ENCODE results near the gene U2AF1. TPM values are rescaled to one million over a fixed set of nuclear protein-coding genes. Genes with fewer than 3 reads are reported as not detected.
"Not testable (repeated sequence)": the region's sequence is repeated elsewhere in the genome, so short reads cannot be mapped to it uniquely, and the experiment has no call there.

U2AF1 gene
- 12.7 and 15.2 TPM in 2 replicates for total RNA-seq
- polyA plus RNA-seq: 37.4 and 40.1 TPM in 2 replicates
- polyA plus RNA-seq (2012): 52.1 and 55.4 TPM in 2 replicates
- 13.5 and 29.0 TPM in 2 replicates for polyA minus RNA-seq (ENCODE audit: low replicate concordance)

- not testable (repeated sequence) for H3K4me2 ChIP-seq (ENCODE audit: extremely low read depth, insufficient read depth, low read length); H3K9me3 ChIP-seq (ENCODE audit: control insufficient read depth, insufficient read depth, low read depth, low read length); H4K20me1 ChIP-seq (ENCODE audit: control insufficient read depth, extremely low read depth, insufficient read depth, low read length); H3K79me2 ChIP-seq (ENCODE audit: control insufficient read depth, insufficient read depth, low read length); H3K27me3 ChIP-seq (ENCODE audit: control insufficient read depth, insufficient read depth, low read length); H3K4me1 ChIP-seq (ENCODE audit: control insufficient read depth, extremely low read depth, insufficient read depth, low read length); H3K36me3 ChIP-seq (ENCODE audit: control insufficient read depth, insufficient read depth, low read length); H2AFZ ChIP-seq (ENCODE audit: low read length)
- peak within 1 kb of the TSS; percentile 58 for H3K9ac ChIP-seq (ENCODE audit: insufficient read depth, low read length)
- DNase-seq (ENCODE audit: low read depth in 2 of 2): peak in 1 of 2 donors; percentile 6
- H3K27ac ChIP-seq (ENCODE audit: insufficient read depth, low read length): peak within 1 kb of the TSS; percentile 51
- peak within 1 kb of the TSS in 3 of 4 experiments; percentile 17 to 51 (median 42) for H3K4me3 ChIP-seq (replicated peaks in 1 of 4; ENCODE audit: control extremely low read depth in 1 of 4, insufficient read depth in 1 of 4, low read depth in 3 of 4, low read length in 4 of 4)
Measured at GRCh38 chr21:43106965-43107793, at the start of gene U2AF1. U2AF1 (minus strand) TSS chr21:43107570; CDS start chr21:43107494, 76 bp downstream.

GRCh38 chr21:43153601-43154000 lies 46.2 kb upstream of the U2AF1 start:
- H3K27ac ChIP-seq (ENCODE audit: insufficient read depth, low read length); H3K4me1 ChIP-seq (ENCODE audit: control insufficient read depth, extremely low read depth, insufficient read depth, low read length); H3K9me3 ChIP-seq (ENCODE audit: control insufficient read depth, insufficient read depth, low read depth, low read length); H3K4me2 ChIP-seq (ENCODE audit: extremely low read depth, insufficient read depth, low read length); DNase-seq (ENCODE audit: low read depth in 2 of 2); H4K20me1 ChIP-seq (ENCODE audit: control insufficient read depth, extremely low read depth, insufficient read depth, low read length); H3K79me2 ChIP-seq (ENCODE audit: control insufficient read depth, insufficient read depth, low read length); H3K27me3 ChIP-seq (ENCODE audit: control insufficient read depth, insufficient read depth, low read length); H3K36me3 ChIP-seq (ENCODE audit: control insufficient read depth, insufficient read depth, low read length); H3K4me3 ChIP-seq (replicated peaks in 1 of 4; ENCODE audit: control extremely low read depth in 1 of 4, insufficient read depth in 1 of 4, low read depth in 3 of 4, low read length in 4 of 4); H2AFZ ChIP-seq (ENCODE audit: low read length); H3K9ac ChIP-seq (ENCODE audit: insufficient read depth, low read length): not testable (repeated sequence)

GRCh38 chr21:43149344-43149743 lies 42.0 kb upstream of the U2AF1 start:
- not testable (repeated sequence) for H3K4me1 ChIP-seq (ENCODE audit: control insufficient read depth, extremely low read depth, insufficient read depth, low read length); H3K27ac ChIP-seq (ENCODE audit: insufficient read depth, low read length); H4K20me1 ChIP-seq (ENCODE audit: control insufficient read depth, extremely low read depth, insufficient read depth, low read length); H3K36me3 ChIP-seq (ENCODE audit: control insufficient read depth, insufficient read depth, low read length); H3K79me2 ChIP-seq (ENCODE audit: control insufficient read depth, insufficient read depth, low read length); H3K27me3 ChIP-seq (ENCODE audit: control insufficient read depth, insufficient read depth, low read length); H3K9ac ChIP-seq (ENCODE audit: insufficient read depth, low read length); H3K9me3 ChIP-seq (ENCODE audit: control insufficient read depth, insufficient read depth, low read depth, low read length); DNase-seq (ENCODE audit: low read depth in 2 of 2); H2AFZ ChIP-seq (ENCODE audit: low read length); H3K4me3 ChIP-seq (replicated peaks in 1 of 4; ENCODE audit: control extremely low read depth in 1 of 4, insufficient read depth in 1 of 4, low read depth in 3 of 4, low read length in 4 of 4); H3K4me2 ChIP-seq (ENCODE audit: extremely low read depth, insufficient read depth, low read length)

GRCh38 chr21:43147999-43148398 lies 40.6 kb upstream of the U2AF1 start:
- H3K4me1 ChIP-seq (ENCODE audit: control insufficient read depth, extremely low read depth, insufficient read depth, low read length): not testable (repeated sequence)

GRCh38 chr21:43146637-43147036 lies 39.3 kb upstream of the U2AF1 start:
- not testable (repeated sequence) for H3K4me1 ChIP-seq (ENCODE audit: control insufficient read depth, extremely low read depth, insufficient read depth, low read length); H3K9ac ChIP-seq (ENCODE audit: insufficient read depth, low read length); H3K27ac ChIP-seq (ENCODE audit: insufficient read depth, low read length); H3K36me3 ChIP-seq (ENCODE audit: control insufficient read depth, insufficient read depth, low read length); H3K79me2 ChIP-seq (ENCODE audit: control insufficient read depth, insufficient read depth, low read length); DNase-seq (ENCODE audit: low read depth in 2 of 2); H4K20me1 ChIP-seq (ENCODE audit: control insufficient read depth, extremely low read depth, insufficient read depth, low read length); H2AFZ ChIP-seq (ENCODE audit: low read length); H3K4me2 ChIP-seq (ENCODE audit: extremely low read depth, insufficient read depth, low read length); H3K27me3 ChIP-seq (ENCODE audit: control insufficient read depth, insufficient read depth, low read length); H3K4me3 ChIP-seq (replicated peaks in 1 of 4; ENCODE audit: control extremely low read depth in 1 of 4, insufficient read depth in 1 of 4, low read depth in 3 of 4, low read length in 4 of 4); H3K9me3 ChIP-seq (ENCODE audit: control insufficient read depth, insufficient read depth, low read depth, low read length)

More at GRCh38 chr21:43147999-43148398, 40.6 kb upstream of the U2AF1 start:
- H3K79me2 ChIP-seq (ENCODE audit: control insufficient read depth, insufficient read depth, low read length); H2AFZ ChIP-seq (ENCODE audit: low read length); H3K36me3 ChIP-seq (ENCODE audit: control insufficient read depth, insufficient read depth, low read length); H4K20me1 ChIP-seq (ENCODE audit: control insufficient read depth, extremely low read depth, insufficient read depth, low read length); H3K4me2 ChIP-seq (ENCODE audit: extremely low read depth, insufficient read depth, low read length); DNase-seq (ENCODE audit: low read depth in 2 of 2); H3K9ac ChIP-seq (ENCODE audit: insufficient read depth, low read length); H3K27ac ChIP-seq (ENCODE audit: insufficient read depth, low read length); H3K9me3 ChIP-seq (ENCODE audit: control insufficient read depth, insufficient read depth, low read depth, low read length); H3K27me3 ChIP-seq (ENCODE audit: control insufficient read depth, insufficient read depth, low read length); H3K4me3 ChIP-seq (replicated peaks in 1 of 4; ENCODE audit: control extremely low read depth in 1 of 4, insufficient read depth in 1 of 4, low read depth in 3 of 4, low read length in 4 of 4): not testable (repeated sequence)

- not testable (repeated sequence) for H3K27me3 ChIP-seq (ENCODE audit: control insufficient read depth, insufficient read depth, low read length); H3K4me2 ChIP-seq (ENCODE audit: extremely low read depth, insufficient read depth, low read length); H3K9me3 ChIP-seq (ENCODE audit: control insufficient read depth, insufficient read depth, low read depth, low read length); H3K4me1 ChIP-seq (ENCODE audit: control insufficient read depth, extremely low read depth, insufficient read depth, low read length); H2AFZ ChIP-seq (ENCODE audit: low read length); H3K27ac ChIP-seq (ENCODE audit: insufficient read depth, low read length); H3K79me2 ChIP-seq (ENCODE audit: control insufficient read depth, insufficient read depth, low read length); H3K4me3 ChIP-seq (replicated peaks in 1 of 4; ENCODE audit: control extremely low read depth in 1 of 4, insufficient read depth in 1 of 4, low read depth in 3 of 4, low read length in 4 of 4); H3K36me3 ChIP-seq (ENCODE audit: control insufficient read depth, insufficient read depth, low read length); H4K20me1 ChIP-seq (ENCODE audit: control insufficient read depth, extremely low read depth, insufficient read depth, low read length); H3K9ac ChIP-seq (ENCODE audit: insufficient read depth, low read length); DNase-seq (ENCODE audit: low read depth in 2 of 2)
Measured at GRCh38 chr21:43141407-43141806, 34.0 kb upstream of the U2AF1 start.

- not testable (repeated sequence) for H3K27ac ChIP-seq (ENCODE audit: insufficient read depth, low read length); H3K79me2 ChIP-seq (ENCODE audit: control insufficient read depth, insufficient read depth, low read length); H3K4me2 ChIP-seq (ENCODE audit: extremely low read depth, insufficient read depth, low read length); H3K9me3 ChIP-seq (ENCODE audit: control insufficient read depth, insufficient read depth, low read depth, low read length); H3K27me3 ChIP-seq (ENCODE audit: control insufficient read depth, insufficient read depth, low read length); DNase-seq (ENCODE audit: low read depth in 2 of 2); H3K4me1 ChIP-seq (ENCODE audit: control insufficient read depth, extremely low read depth, insufficient read depth, low read length); H3K36me3 ChIP-seq (ENCODE audit: control insufficient read depth, insufficient read depth, low read length); H3K9ac ChIP-seq (ENCODE audit: insufficient read depth, low read length); H4K20me1 ChIP-seq (ENCODE audit: control insufficient read depth, extremely low read depth, insufficient read depth, low read length); H2AFZ ChIP-seq (ENCODE audit: low read length); H3K4me3 ChIP-seq (replicated peaks in 1 of 4; ENCODE audit: control extremely low read depth in 1 of 4, insufficient read depth in 1 of 4, low read depth in 3 of 4, low read length in 4 of 4)
Measured at GRCh38 chr21:43138944-43139343, 31.6 kb upstream of the U2AF1 start.

All from fibroblast of lung (primary cell).